Glutamatergic neuron (in vitro differentiated cells): ENCODE results near the gene OSBPL9. TPM values are rescaled to one million over a fixed set of nuclear protein-coding genes. Genes with fewer than 3 reads are reported as not detected.

Source experiments
- DNase-seq: peaks from one replicate; pipeline ENCODE4 v3.0.0; 2022
- H3K27ac Mint-ChIP-seq: one replicate; pipeline ENCODE4 v1.8.0; 2020; ENCODE audit warnings: mild to moderate bottlenecking, mixed read lengths, inconsistent platforms; ENCODE audit not compliant: unreplicated experiment
- H3K27me3 Mint-ChIP-seq: one replicate; pipeline ENCODE4 v1.8.0; 2020; ENCODE audit warnings: mild to moderate bottlenecking, moderate library complexity, mixed read lengths, inconsistent platforms; ENCODE audit not compliant: unreplicated experiment
- H3K36me3 Mint-ChIP-seq: one replicate; pipeline ENCODE4 v1.8.0; 2020; ENCODE audit warnings: mild to moderate bottlenecking, mixed read lengths, inconsistent platforms; ENCODE audit not compliant: unreplicated experiment
- H3K4me1 Mint-ChIP-seq: one replicate; pipeline ENCODE4 v1.8.0; 2020; ENCODE audit warnings: mild to moderate bottlenecking, low read depth, mixed read lengths, inconsistent platforms; ENCODE audit not compliant: unreplicated experiment
- H3K4me3 Mint-ChIP-seq: one replicate; pipeline ENCODE4 v1.8.0; 2020; ENCODE audit warnings: mild to moderate bottlenecking, mixed read lengths, inconsistent platforms; ENCODE audit not compliant: unreplicated experiment
- H3K9me3 Mint-ChIP-seq: one replicate; pipeline ENCODE4 v1.8.0; 2020; ENCODE audit warnings: mild to moderate bottlenecking, moderate library complexity, mixed read lengths, inconsistent platforms; ENCODE audit not compliant: unreplicated experiment
- CTCF ChIP-seq: fragments of 200-600 bp; sonication (generic); IDR thresholded peaks from one replicate; pipeline ENCODE4 v1.5.0; 2021; ENCODE audit not compliant: partially characterized antibody, unreplicated experiment
- total RNA-seq: library from RNA; stranded (reverse); fragmentation: NEBNext Ultra II Directional; extraction: Animal tissue kit (Norgen Biotek cat#: 25700); gene quantifications from one replicate; pipeline ENCODE4 v1.2.1, GENCODE V29; 2021; ENCODE audit not compliant: unreplicated experiment

The OSBPL9 gene
- total RNA-seq, 1 donor from 2014 or later = 84.6 TPM

- DNase-seq = no peak
- peaks cover 2% of the 10 kb centered on the region for H3K27me3 Mint-ChIP-seq
- peak overlapping the region; percentile 79 for H3K27ac Mint-ChIP-seq
- no peak overlapping the region for H3K4me3 Mint-ChIP-seq
- H3K9me3 Mint-ChIP-seq = no peaks in the 10 kb centered on the region
- H3K36me3 Mint-ChIP-seq = no peaks in the 10 kb centered on the region
- TF ChIP-seq CTCF = no peak
- peaks cover 12% of the 10 kb centered on the region for H3K4me1 Mint-ChIP-seq
These were observed 34.7 kb downstream of the OSBPL9 start for GRCh38 chr1:51651552-51651942.

- Mint-ChIP-seq H3K4me3 (no peak overlapping the region), H3K27me3 (peaks cover 2% of the 10 kb centered on the region), H3K9me3 (no peaks in the 10 kb centered on the region), H3K27ac (peak overlapping the region; percentile 90), H3K4me1 (peaks cover 12% of the 10 kb centered on the region), H3K36me3 (no peaks in the 10 kb centered on the region)
- no peak for DNase-seq
- TF ChIP-seq CTCF = no peak
These were observed 35.7 kb downstream of the OSBPL9 start for GRCh38 chr1:51652599-51652998.

- Mint-ChIP-seq H3K27me3 (peaks cover 2% of the 10 kb centered on the region), H3K36me3 (no peaks in the 10 kb centered on the region), H3K9me3 (no peaks in the 10 kb centered on the region), H3K4me1 (peaks cover 12% of the 10 kb centered on the region), H3K4me3 (no peak overlapping the region), H3K27ac (peak overlapping the region; percentile 90)
- no peak for DNase-seq
- TF ChIP-seq CTCF = no peak
These were observed 36.2 kb downstream of the OSBPL9 start for GRCh38 chr1:51653127-51653526.

GRCh38 chr1:51654000-51654399, 37.1 kb downstream of the OSBPL9 start:
- H3K4me3 Mint-ChIP-seq = no peak overlapping the region
- no peaks in the 10 kb centered on the region for H3K36me3 Mint-ChIP-seq
- peaks cover 2% of the 10 kb centered on the region for H3K27me3 Mint-ChIP-seq
- H3K9me3 Mint-ChIP-seq = no peaks in the 10 kb centered on the region
- H3K4me1 Mint-ChIP-seq = peaks cover 9% of the 10 kb centered on the region
- no peak for DNase-seq
- TF ChIP-seq CTCF = no peak
- no peak overlapping the region for H3K27ac Mint-ChIP-seq

- H3K27me3 Mint-ChIP-seq = peaks cover 2% of the 10 kb centered on the region
- peaks cover 8% of the 10 kb centered on the region for H3K4me1 Mint-ChIP-seq
- H3K27ac Mint-ChIP-seq = no peak overlapping the region
- no peaks in the 10 kb centered on the region for H3K36me3 Mint-ChIP-seq
- TF ChIP-seq CTCF = no peak
- no peaks in the 10 kb centered on the region for H3K9me3 Mint-ChIP-seq
- DNase-seq = no peak
- no peak overlapping the region for H3K4me3 Mint-ChIP-seq
These were observed 39.5 kb downstream of the OSBPL9 start for GRCh38 chr1:51656374-51656773.
